A549 (cell line): ENCODE results near the gene PHF21A.

Experiments
- CTCF ChIP-seq: fragments of >200 bp; sonication (Bioruptor Twin); formaldehyde crosslinking; IDR thresholded peaks from 3 replicates; pipeline ENCODE4 v1.5.1; 2016
- SMC3 ChIP-seq: fragments of >200 bp; sonication (Bioruptor Twin); formaldehyde crosslinking; IDR thresholded peaks from 3 replicates; pipeline ENCODE4 v1.6.1; 2018; ENCODE audit warnings: inconsistent platforms
- TF ChIP-seq, protein P1 (sequence below): IDR thresholded peaks from 2 replicates; pipeline ENCODE4 v1.6.1; 2012

DNA sequence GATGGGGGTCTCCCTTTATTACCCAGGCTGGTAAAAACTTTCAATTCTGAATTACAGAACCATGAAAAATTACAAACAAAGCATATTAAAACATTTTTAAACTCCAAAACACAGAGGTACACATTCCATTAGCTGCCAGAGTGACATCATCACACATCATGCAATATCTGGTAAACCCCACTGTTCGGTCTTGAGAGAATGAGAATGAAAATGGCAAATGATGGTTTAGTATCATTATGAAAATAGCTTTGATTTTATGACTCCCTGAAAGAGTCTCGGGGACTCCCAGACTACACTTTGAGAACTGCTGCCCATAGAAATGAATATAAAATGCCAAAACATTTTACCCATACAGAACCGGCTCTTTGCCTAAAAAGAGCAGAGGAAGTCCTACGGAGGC is 180.0 kb downstream of the PHF21A start:
- TF ChIP-seq CTCF (no peak), SMC3 (no peak)
- TF ChIP-seq, protein P1, sequence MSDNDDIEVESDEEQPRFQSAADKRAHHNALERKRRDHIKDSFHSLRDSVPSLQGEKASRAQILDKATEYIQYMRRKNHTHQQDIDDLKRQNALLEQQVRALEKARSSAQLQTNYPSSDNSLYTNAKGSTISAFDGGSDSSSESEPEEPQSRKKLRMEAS, result no peak
